ENCODE measurements around the gene PKP4. TPM values are rescaled to one million over a fixed set of nuclear protein-coding genes. Genes with fewer than 3 reads are reported as not detected.

PKP4 gene
- polyA plus RNA-seq, 1 donor from 2014 or later = 24.2 TPM

DNA sequence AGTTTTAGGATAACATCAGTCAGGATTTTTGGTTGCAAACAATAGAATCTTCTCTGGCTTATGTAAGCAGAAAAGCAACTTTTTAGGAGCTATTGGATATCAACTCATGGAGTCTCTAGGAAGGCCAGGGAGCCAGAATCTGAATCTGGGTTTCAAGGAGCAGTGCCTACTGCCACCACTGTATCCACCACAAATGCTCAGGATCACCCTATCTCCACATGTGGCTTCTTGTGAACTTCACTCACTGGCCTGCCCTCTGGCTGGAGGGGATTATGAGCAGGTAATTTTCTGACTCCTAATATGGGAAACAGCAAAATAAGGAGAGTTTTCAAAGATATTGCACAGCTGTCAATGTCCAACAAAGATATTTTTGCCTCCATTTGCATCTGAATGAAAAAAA, 142.9 kb downstream of the PKP4 start:
- no peak overlapping the region for H3K9ac ChIP-seq (ENCODE audit: low read length)
- H3K4me3 ChIP-seq (ENCODE audit: low read length) = no peak overlapping the region
- TF ChIP-seq, protein P1, sequence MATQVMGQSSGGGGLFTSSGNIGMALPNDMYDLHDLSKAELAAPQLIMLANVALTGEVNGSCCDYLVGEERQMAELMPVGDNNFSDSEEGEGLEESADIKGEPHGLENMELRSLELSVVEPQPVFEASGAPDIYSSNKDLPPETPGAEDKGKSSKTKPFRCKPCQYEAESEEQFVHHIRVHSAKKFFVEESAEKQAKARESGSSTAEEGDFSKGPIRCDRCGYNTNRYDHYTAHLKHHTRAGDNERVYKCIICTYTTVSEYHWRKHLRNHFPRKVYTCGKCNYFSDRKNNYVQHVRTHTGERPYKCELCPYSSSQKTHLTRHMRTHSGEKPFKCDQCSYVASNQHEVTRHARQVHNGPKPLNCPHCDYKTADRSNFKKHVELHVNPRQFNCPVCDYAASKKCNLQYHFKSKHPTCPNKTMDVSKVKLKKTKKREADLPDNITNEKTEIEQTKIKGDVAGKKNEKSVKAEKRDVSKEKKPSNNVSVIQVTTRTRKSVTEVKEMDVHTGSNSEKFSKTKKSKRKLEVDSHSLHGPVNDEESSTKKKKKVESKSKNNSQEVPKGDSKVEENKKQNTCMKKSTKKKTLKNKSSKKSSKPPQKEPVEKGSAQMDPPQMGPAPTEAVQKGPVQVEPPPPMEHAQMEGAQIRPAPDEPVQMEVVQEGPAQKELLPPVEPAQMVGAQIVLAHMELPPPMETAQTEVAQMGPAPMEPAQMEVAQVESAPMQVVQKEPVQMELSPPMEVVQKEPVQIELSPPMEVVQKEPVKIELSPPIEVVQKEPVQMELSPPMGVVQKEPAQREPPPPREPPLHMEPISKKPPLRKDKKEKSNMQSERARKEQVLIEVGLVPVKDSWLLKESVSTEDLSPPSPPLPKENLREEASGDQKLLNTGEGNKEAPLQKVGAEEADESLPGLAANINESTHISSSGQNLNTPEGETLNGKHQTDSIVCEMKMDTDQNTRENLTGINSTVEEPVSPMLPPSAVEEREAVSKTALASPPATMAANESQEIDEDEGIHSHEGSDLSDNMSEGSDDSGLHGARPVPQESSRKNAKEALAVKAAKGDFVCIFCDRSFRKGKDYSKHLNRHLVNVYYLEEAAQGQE (IDR thresholded peaks at IDR 0.05; ENCODE audit: borderline replicate concordance) = no peak
- no peak for TF ChIP-seq SMC3 (conservative IDR thresholded peaks at IDR 0.05; ENCODE audit: poor library complexity)
- TF ChIP-seq, protein P2, sequence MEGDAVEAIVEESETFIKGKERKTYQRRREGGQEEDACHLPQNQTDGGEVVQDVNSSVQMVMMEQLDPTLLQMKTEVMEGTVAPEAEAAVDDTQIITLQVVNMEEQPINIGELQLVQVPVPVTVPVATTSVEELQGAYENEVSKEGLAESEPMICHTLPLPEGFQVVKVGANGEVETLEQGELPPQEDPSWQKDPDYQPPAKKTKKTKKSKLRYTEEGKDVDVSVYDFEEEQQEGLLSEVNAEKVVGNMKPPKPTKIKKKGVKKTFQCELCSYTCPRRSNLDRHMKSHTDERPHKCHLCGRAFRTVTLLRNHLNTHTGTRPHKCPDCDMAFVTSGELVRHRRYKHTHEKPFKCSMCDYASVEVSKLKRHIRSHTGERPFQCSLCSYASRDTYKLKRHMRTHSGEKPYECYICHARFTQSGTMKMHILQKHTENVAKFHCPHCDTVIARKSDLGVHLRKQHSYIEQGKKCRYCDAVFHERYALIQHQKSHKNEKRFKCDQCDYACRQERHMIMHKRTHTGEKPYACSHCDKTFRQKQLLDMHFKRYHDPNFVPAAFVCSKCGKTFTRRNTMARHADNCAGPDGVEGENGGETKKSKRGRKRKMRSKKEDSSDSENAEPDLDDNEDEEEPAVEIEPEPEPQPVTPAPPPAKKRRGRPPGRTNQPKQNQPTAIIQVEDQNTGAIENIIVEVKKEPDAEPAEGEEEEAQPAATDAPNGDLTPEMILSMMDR (IDR thresholded peaks at IDR 0.05; ENCODE audit: poor library complexity, severe bottlenecking) = no peak
- no peak for TF ChIP-seq MXI1 (conservative IDR thresholded peaks at IDR 0.05; ENCODE audit: poor library complexity, severe bottlenecking)
- no peak for TF ChIP-seq TAF1 (IDR thresholded peaks at IDR 0.05; ENCODE audit: low read depth)
- no peak for TF ChIP-seq EZH2 (IDR thresholded peaks at IDR 0.05; ENCODE audit: borderline replicate concordance, insufficient read depth, low read length, poor library complexity, severe bottlenecking)
- TF ChIP-seq RAD21 (conservative IDR thresholded peaks at IDR 0.05) = no peak
- TF ChIP-seq EP300 (conservative IDR thresholded peaks at IDR 0.05; ENCODE audit: poor library complexity, severe bottlenecking) = no peak
- no peaks in the 10 kb centered on the region for H3K9me3 ChIP-seq (ENCODE audit: low read length)
- no peak overlapping the region for H2AFZ ChIP-seq (ENCODE audit: low read depth, low read length)
- H3F3A ChIP-seq (ENCODE audit: insufficient read depth, low read length, poor library complexity, severe bottlenecking) = no peaks in the 10 kb centered on the region
- H3K4me2 ChIP-seq (ENCODE audit: low read length) = no peak overlapping the region
- H3K9me2 ChIP-seq (ENCODE audit: insufficient read depth, low read length) = no peaks in the 10 kb centered on the region
- no peaks in the 10 kb centered on the region for H4K20me1 ChIP-seq (ENCODE audit: insufficient read depth)
- H3K79me2 ChIP-seq (replicated peaks; ENCODE audit: insufficient read depth, low read length) = no peaks in the 10 kb centered on the region
- H3K27me3 ChIP-seq (ENCODE audit: insufficient read depth, low read depth, low read length) = no peaks in the 10 kb centered on the region
- no peak overlapping the region for H3K27ac ChIP-seq (ENCODE audit: low read length)
- no peaks in the 10 kb centered on the region for H3K36me3 ChIP-seq (ENCODE audit: insufficient read depth, low read length)

DNA sequence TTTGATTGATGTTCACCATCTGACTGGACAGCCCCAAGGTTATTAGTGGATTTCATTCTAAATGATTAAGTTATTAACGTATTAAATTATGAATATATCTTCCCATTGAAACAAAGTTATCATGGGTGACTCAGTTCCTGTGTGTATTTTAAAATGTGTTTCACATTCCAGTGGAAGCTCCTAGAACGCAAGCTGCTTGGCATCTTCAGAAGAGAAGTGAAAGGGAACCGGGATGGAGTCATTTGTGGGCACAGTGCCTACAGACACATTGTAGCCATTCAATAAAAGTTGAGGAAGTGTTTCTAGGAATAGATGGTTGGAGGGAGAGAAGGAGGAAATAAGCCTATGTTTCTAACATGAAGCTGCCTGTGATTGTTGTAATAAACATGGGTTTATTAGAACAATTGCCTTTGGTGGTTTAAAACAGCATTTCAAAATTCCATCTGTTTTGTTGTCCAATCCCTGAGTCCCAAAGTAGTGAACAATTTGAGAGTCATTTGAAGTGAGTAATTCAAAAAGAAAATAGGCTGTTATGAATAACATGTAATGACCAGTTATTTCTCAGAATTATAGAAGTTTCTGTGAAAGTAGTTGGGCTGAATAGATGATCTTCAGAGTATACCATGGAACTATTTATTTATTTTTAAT, 143.5 kb downstream of the PKP4 start:
- Histone ChIP-seq H3K9me3 (ENCODE audit: low read length) (no peaks in the 10 kb centered on the region), H3K9me2 (ENCODE audit: insufficient read depth, low read length) (no peaks in the 10 kb centered on the region), H3K27me3 (ENCODE audit: insufficient read depth, low read depth, low read length) (no peaks in the 10 kb centered on the region), H3K79me2 (replicated peaks; ENCODE audit: insufficient read depth, low read length) (no peaks in the 10 kb centered on the region), H3K4me2 (ENCODE audit: low read length) (no peak overlapping the region), H2AFZ (ENCODE audit: low read depth, low read length) (no peak overlapping the region), H3K27ac (ENCODE audit: low read length) (no peak overlapping the region), H4K20me1 (ENCODE audit: insufficient read depth) (no peaks in the 10 kb centered on the region), H3K36me3 (ENCODE audit: insufficient read depth, low read length) (no peaks in the 10 kb centered on the region), H3F3A (ENCODE audit: insufficient read depth, low read length, poor library complexity, severe bottlenecking) (no peaks in the 10 kb centered on the region), H3K4me3 (ENCODE audit: low read length) (no peak overlapping the region), H3K9ac (ENCODE audit: low read length) (no peak overlapping the region)
- TF ChIP-seq MXI1 (conservative IDR thresholded peaks at IDR 0.05; ENCODE audit: poor library complexity, severe bottlenecking) (no peak), TAF1 (IDR thresholded peaks at IDR 0.05; ENCODE audit: low read depth) (no peak), RAD21 (conservative IDR thresholded peaks at IDR 0.05) (no peak), POLR2AphosphoS5 (IDR thresholded peaks at IDR 0.05) (no peak), EZH2 (IDR thresholded peaks at IDR 0.05; ENCODE audit: borderline replicate concordance, insufficient read depth, low read length, poor library complexity, severe bottlenecking) (no peak), EP300 (conservative IDR thresholded peaks at IDR 0.05; ENCODE audit: poor library complexity, severe bottlenecking) (no peak), SMC3 (conservative IDR thresholded peaks at IDR 0.05; ENCODE audit: poor library complexity) (no peak)
- TF ChIP-seq, protein P1 (IDR thresholded peaks at IDR 0.05; ENCODE audit: borderline replicate concordance) = no peak
- TF ChIP-seq, protein P2 (IDR thresholded peaks at IDR 0.05; ENCODE audit: poor library complexity, severe bottlenecking) = no peak
